Measurements from ENCODE around the gene NECTIN2. TPM values are rescaled to one million over a fixed set of nuclear protein-coding genes. Genes with fewer than 3 reads are reported as not detected.
"Not testable (repeated sequence)": the region's sequence is repeated elsewhere in the genome, so short reads cannot be mapped to it uniquely, and the experiment has no call there.

NECTIN2 gene
- total RNA-seq, 1 donor from 2014 or later: 0.27 TPM

GRCh38 chr19:44848036-44848811, 2.1 kb downstream of the NECTIN2 start:
- Mint-ChIP-seq H3K27me3 (ENCODE audit: low read depth) (peaks cover 33% of the 10 kb centered on the region), H3K36me3 (ENCODE audit: low read depth) (no peaks in the 10 kb centered on the region), H3K9me3 (no peaks in the 10 kb centered on the region), H3K4me3 (ENCODE audit: low read depth) (no peak overlapping the region), H3K27ac (no peak overlapping the region), H3K4me1 (ENCODE audit: low read depth) (peaks cover 15% of the 10 kb centered on the region)
- no peak for DNase-seq (ENCODE audit: low spot score)
- intact Hi-C loops (cut with micrococcal nuclease): loop anchor here (10.0 kb wide), 1 partner anchor 153 kb away; the partner anchor contains the start of gene CEACAM16

- Mint-ChIP-seq H3K27ac (no peak overlapping the region), H3K4me3 (ENCODE audit: low read depth) (no peak overlapping the region), H3K9me3 (no peaks in the 10 kb centered on the region), H3K4me1 (ENCODE audit: low read depth) (peaks cover 15% of the 10 kb centered on the region), H3K27me3 (ENCODE audit: low read depth) (peaks cover 35% of the 10 kb centered on the region), H3K36me3 (ENCODE audit: low read depth) (no peaks in the 10 kb centered on the region)
- intact Hi-C loops (cut with micrococcal nuclease): loop anchor here (10.0 kb wide), 1 partner anchor 154 kb away; the partner anchor contains the start of gene CEACAM16
- DNase-seq (ENCODE audit: low spot score): no peak
Observed at GRCh38 chr19:44848812-44849447, 2.8 kb downstream of the NECTIN2 start.

GRCh38 chr19:44850641-44851109, 4.6 kb downstream of the NECTIN2 start:
- peaks cover 32% of the 10 kb centered on the region for H3K27me3 Mint-ChIP-seq (ENCODE audit: low read depth)
- H3K9me3 Mint-ChIP-seq: no peaks in the 10 kb centered on the region
- intact Hi-C loops (cut with micrococcal nuclease): no loop called here
- H3K36me3 Mint-ChIP-seq (ENCODE audit: low read depth): no peaks in the 10 kb centered on the region
- no peak overlapping the region for H3K27ac Mint-ChIP-seq
- no peak overlapping the region for H3K4me3 Mint-ChIP-seq (ENCODE audit: low read depth)
- H3K4me1 Mint-ChIP-seq (ENCODE audit: low read depth): peaks cover 8% of the 10 kb centered on the region
- DNase-seq (ENCODE audit: low spot score): no peak

GRCh38 chr19:44851427-44851826, 5.3 kb downstream of the NECTIN2 start:
- H3K4me3 Mint-ChIP-seq (ENCODE audit: low read depth): no peak overlapping the region
- intact Hi-C loops (cut with micrococcal nuclease): no loop called here
- H3K4me1 Mint-ChIP-seq (ENCODE audit: low read depth): peaks cover 8% of the 10 kb centered on the region
- H3K27me3 Mint-ChIP-seq (ENCODE audit: low read depth): peaks cover 30% of the 10 kb centered on the region
- H3K27ac Mint-ChIP-seq: no peak overlapping the region
- H3K36me3 Mint-ChIP-seq (ENCODE audit: low read depth): no peaks in the 10 kb centered on the region
- no peaks in the 10 kb centered on the region for H3K9me3 Mint-ChIP-seq
- no peak for DNase-seq (ENCODE audit: low spot score)

GRCh38 chr19:44855606-44856005, 9.5 kb downstream of the NECTIN2 start:
- no peak overlapping the region for H3K4me3 Mint-ChIP-seq (ENCODE audit: low read depth)
- intact Hi-C loops (cut with micrococcal nuclease): no loop called here
- DNase-seq (ENCODE audit: low spot score): no peak
- H3K27me3 Mint-ChIP-seq (ENCODE audit: low read depth): peaks cover 2% of the 10 kb centered on the region
- no peak overlapping the region for H3K27ac Mint-ChIP-seq
- no peaks in the 10 kb centered on the region for H3K36me3 Mint-ChIP-seq (ENCODE audit: low read depth)
- no peaks in the 10 kb centered on the region for H3K9me3 Mint-ChIP-seq
- peaks cover 1% of the 10 kb centered on the region for H3K4me1 Mint-ChIP-seq (ENCODE audit: low read depth)

- Mint-ChIP-seq H3K4me3 (ENCODE audit: low read depth) (no peak overlapping the region), H3K36me3 (ENCODE audit: low read depth) (no peaks in the 10 kb centered on the region), H3K9me3 (no peaks in the 10 kb centered on the region), H3K27ac (no peak overlapping the region), H3K27me3 (ENCODE audit: low read depth) (peaks cover 2% of the 10 kb centered on the region), H3K4me1 (ENCODE audit: low read depth) (peaks cover 1% of the 10 kb centered on the region)
- DNase-seq (ENCODE audit: low spot score): no peak
- intact Hi-C loops (cut with micrococcal nuclease): no loop called here
Observed at GRCh38 chr19:44856421-44857083, 10.5 kb downstream of the NECTIN2 start.

- Mint-ChIP-seq H3K36me3 (ENCODE audit: low read depth) (no peaks in the 10 kb centered on the region), H3K4me3 (ENCODE audit: low read depth) (no peak overlapping the region), H3K4me1 (ENCODE audit: low read depth) (peaks cover 1% of the 10 kb centered on the region), H3K27me3 (ENCODE audit: low read depth) (peaks cover 2% of the 10 kb centered on the region), H3K9me3 (no peaks in the 10 kb centered on the region), H3K27ac (no peak overlapping the region)
- no peak for DNase-seq (ENCODE audit: low spot score)
- intact Hi-C loops (cut with micrococcal nuclease): no loop called here
Observed at GRCh38 chr19:44857837-44858236, 11.7 kb downstream of the NECTIN2 start.

- H3K9me3 Mint-ChIP-seq; DNase-seq (ENCODE audit: low spot score); intact Hi-C loops (cut with micrococcal nuclease); H3K27ac Mint-ChIP-seq; H3K27me3 Mint-ChIP-seq (ENCODE audit: low read depth); H3K4me1 Mint-ChIP-seq (ENCODE audit: low read depth); H3K4me3 Mint-ChIP-seq (ENCODE audit: low read depth); H3K36me3 Mint-ChIP-seq (ENCODE audit: low read depth): not testable (repeated sequence)
Observed at GRCh38 chr19:44861576-44861975, 15.5 kb downstream of the NECTIN2 start.

- Mint-ChIP-seq H3K36me3 (ENCODE audit: low read depth) (no peaks in the 10 kb centered on the region), H3K27ac (no peak overlapping the region), H3K27me3 (ENCODE audit: low read depth) (no peaks in the 10 kb centered on the region), H3K4me3 (ENCODE audit: low read depth) (no peak overlapping the region), H3K4me1 (ENCODE audit: low read depth) (no peaks in the 10 kb centered on the region), H3K9me3 (no peaks in the 10 kb centered on the region)
- intact Hi-C loops (cut with micrococcal nuclease): no loop called here
- DNase-seq (ENCODE audit: low spot score): no peak
Observed at GRCh38 chr19:44863990-44864389, 17.9 kb downstream of the NECTIN2 start.

GRCh38 chr19:44865196-44865767, 19.2 kb downstream of the NECTIN2 start:
- no peaks in the 10 kb centered on the region for H3K27me3 Mint-ChIP-seq (ENCODE audit: low read depth)
- H3K4me1 Mint-ChIP-seq (ENCODE audit: low read depth): no peaks in the 10 kb centered on the region
- no peak overlapping the region for H3K27ac Mint-ChIP-seq
- no peak overlapping the region for H3K4me3 Mint-ChIP-seq (ENCODE audit: low read depth)
- no peaks in the 10 kb centered on the region for H3K36me3 Mint-ChIP-seq (ENCODE audit: low read depth)
- intact Hi-C loops (cut with micrococcal nuclease): no loop called here
- H3K9me3 Mint-ChIP-seq: no peaks in the 10 kb centered on the region
- no peak for DNase-seq (ENCODE audit: low spot score)

GRCh38 chr19:44866664-44867063, 20.6 kb downstream of the NECTIN2 start:
- no peak overlapping the region for H3K27ac Mint-ChIP-seq
- no peaks in the 10 kb centered on the region for H3K36me3 Mint-ChIP-seq (ENCODE audit: low read depth)
- intact Hi-C loops (cut with micrococcal nuclease): no loop called here
- H3K4me3 Mint-ChIP-seq (ENCODE audit: low read depth): no peak overlapping the region
- H3K4me1 Mint-ChIP-seq (ENCODE audit: low read depth): no peaks in the 10 kb centered on the region
- DNase-seq (ENCODE audit: low spot score): no peak
- H3K9me3 Mint-ChIP-seq: no peaks in the 10 kb centered on the region
- H3K27me3 Mint-ChIP-seq (ENCODE audit: low read depth): no peaks in the 10 kb centered on the region

- DNase-seq (ENCODE audit: low spot score): no peak
- H3K27me3 Mint-ChIP-seq (ENCODE audit: low read depth): no peaks in the 10 kb centered on the region
- H3K9me3 Mint-ChIP-seq: no peaks in the 10 kb centered on the region
- no peak overlapping the region for H3K27ac Mint-ChIP-seq
- H3K4me3 Mint-ChIP-seq (ENCODE audit: low read depth): no peak overlapping the region
- no peaks in the 10 kb centered on the region for H3K4me1 Mint-ChIP-seq (ENCODE audit: low read depth)
- intact Hi-C loops (cut with micrococcal nuclease): no loop called here
- H3K36me3 Mint-ChIP-seq (ENCODE audit: low read depth): no peaks in the 10 kb centered on the region
Observed at GRCh38 chr19:44867578-44867977, 21.5 kb downstream of the NECTIN2 start.
